ENCODE data around the gene BMP8B.
"Not testable (repeated sequence)": the region's sequence is repeated elsewhere in the genome, so short reads cannot be mapped to it uniquely, and the experiment has no call there.

DNA sequence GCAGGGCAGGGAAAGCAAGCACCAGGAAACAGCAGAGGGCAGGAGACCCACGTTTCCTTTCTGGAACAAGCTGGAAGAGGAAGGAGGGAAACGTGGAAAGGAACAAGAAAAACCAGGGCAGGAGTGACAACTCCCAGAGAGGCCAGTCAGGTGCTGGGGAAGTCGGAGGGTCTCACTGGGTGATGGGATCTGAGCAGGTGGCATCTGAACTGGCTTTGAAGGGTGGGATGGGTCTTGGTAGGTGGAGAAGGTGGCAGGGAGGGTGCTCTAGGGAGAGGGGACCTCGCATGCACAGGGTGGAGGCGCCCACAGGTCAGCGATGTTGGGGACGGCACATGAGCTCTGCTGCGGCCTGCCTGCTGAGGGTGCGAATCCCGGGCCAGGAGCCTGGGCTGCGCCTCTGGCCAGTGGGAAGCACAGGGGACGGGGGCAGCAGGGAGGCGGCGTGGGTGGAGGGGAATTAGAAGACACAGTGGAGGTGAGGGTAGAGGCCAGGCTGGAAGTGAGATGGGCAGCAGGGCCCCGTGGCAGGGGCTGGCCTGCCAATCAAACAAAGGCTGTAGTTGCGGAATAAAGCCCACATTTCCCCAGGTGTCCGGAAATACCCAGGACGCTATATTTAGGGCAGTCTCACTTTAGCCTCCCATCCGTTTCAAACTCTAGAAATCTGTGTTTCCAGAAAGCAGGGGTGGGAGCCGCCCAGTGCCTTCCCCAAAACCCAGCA is 12.8 kb downstream of the BMP8B start:
- TF ChIP-seq, protein P1, sequence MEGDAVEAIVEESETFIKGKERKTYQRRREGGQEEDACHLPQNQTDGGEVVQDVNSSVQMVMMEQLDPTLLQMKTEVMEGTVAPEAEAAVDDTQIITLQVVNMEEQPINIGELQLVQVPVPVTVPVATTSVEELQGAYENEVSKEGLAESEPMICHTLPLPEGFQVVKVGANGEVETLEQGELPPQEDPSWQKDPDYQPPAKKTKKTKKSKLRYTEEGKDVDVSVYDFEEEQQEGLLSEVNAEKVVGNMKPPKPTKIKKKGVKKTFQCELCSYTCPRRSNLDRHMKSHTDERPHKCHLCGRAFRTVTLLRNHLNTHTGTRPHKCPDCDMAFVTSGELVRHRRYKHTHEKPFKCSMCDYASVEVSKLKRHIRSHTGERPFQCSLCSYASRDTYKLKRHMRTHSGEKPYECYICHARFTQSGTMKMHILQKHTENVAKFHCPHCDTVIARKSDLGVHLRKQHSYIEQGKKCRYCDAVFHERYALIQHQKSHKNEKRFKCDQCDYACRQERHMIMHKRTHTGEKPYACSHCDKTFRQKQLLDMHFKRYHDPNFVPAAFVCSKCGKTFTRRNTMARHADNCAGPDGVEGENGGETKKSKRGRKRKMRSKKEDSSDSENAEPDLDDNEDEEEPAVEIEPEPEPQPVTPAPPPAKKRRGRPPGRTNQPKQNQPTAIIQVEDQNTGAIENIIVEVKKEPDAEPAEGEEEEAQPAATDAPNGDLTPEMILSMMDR (IDR thresholded peaks at IDR 0.05) = not testable (repeated sequence)
- TF ChIP-seq HDAC2 (IDR thresholded peaks at IDR 0.05); ZC3H11A (IDR thresholded peaks at IDR 0.05); HOXA7 (CRISPR knock-in tag; IDR thresholded peaks at IDR 0.05); ZFP36 (IDR thresholded peaks at IDR 0.05; ENCODE audit: borderline replicate concordance, partially characterized antibody); RAD21 (conservative IDR thresholded peaks at IDR 0.05 in 1 of 2, IDR thresholded peaks at IDR 0.05 in 1 of 2): not testable (repeated sequence)
- TF ChIP-seq, protein P2, sequence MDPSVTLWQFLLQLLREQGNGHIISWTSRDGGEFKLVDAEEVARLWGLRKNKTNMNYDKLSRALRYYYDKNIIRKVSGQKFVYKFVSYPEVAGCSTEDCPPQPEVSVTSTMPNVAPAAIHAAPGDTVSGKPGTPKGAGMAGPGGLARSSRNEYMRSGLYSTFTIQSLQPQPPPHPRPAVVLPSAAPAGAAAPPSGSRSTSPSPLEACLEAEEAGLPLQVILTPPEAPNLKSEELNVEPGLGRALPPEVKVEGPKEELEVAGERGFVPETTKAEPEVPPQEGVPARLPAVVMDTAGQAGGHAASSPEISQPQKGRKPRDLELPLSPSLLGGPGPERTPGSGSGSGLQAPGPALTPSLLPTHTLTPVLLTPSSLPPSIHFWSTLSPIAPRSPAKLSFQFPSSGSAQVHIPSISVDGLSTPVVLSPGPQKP (IDR thresholded peaks at IDR 0.05; ENCODE audit: low read depth, low read length) = not testable (repeated sequence)
- TF ChIP-seq, protein P3, sequence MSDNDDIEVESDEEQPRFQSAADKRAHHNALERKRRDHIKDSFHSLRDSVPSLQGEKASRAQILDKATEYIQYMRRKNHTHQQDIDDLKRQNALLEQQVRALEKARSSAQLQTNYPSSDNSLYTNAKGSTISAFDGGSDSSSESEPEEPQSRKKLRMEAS (IDR thresholded peaks at IDR 0.05) = not testable (repeated sequence)
